AG08396 (cell line): Measurements from ENCODE around the gene ELOVL1.

Experiments
- DNase-seq: peaks from one replicate; pipeline ENCODE4 v3.0.0; 2012; ENCODE audit warnings: low spot score, mixed read lengths

Gene ELOVL1

GRCh38 chr1:43354936-43355335, 12.9 kb downstream of the ELOVL1 start:
- no peak for DNase-seq

GRCh38 chr1:43354471-43354870, 13.3 kb downstream of the ELOVL1 start:
- DNase-seq: no peak

- DNase-seq: no peak
Measured at GRCh38 chr1:43352881-43353280, 14.9 kb downstream of the ELOVL1 start.

GRCh38 chr1:43352351-43352705, 15.5 kb downstream of the ELOVL1 start:
- DNase-seq: no peak

- no peak for DNase-seq
Measured at GRCh38 chr1:43351421-43352350, 16.1 kb downstream of the ELOVL1 start.

GRCh38 chr1:43350976-43351375, 16.8 kb downstream of the ELOVL1 start:
- DNase-seq: no peak

GRCh38 chr1:43349594-43350306, 18.1 kb downstream of the ELOVL1 start:
- DNase-seq: peak; percentile 69

GRCh38 chr1:43348809-43349593, 18.8 kb downstream of the ELOVL1 start:
- DNase-seq: peak; percentile 67

- DNase-seq: peak; percentile 42
Measured at GRCh38 chr1:43348343-43348808, 19.4 kb downstream of the ELOVL1 start.

- no peak for DNase-seq
Measured at GRCh38 chr1:43346636-43347035, 21.2 kb downstream of the ELOVL1 start.

- peak; percentile 44 for DNase-seq
Measured at GRCh38 chr1:43345120-43345519, 22.7 kb downstream of the ELOVL1 start.

GRCh38 chr1:43344267-43344850, 23.5 kb downstream of the ELOVL1 start:
- DNase-seq: no peak

- DNase-seq: no peak
Measured at GRCh38 chr1:43340559-43340958, 27.3 kb downstream of the ELOVL1 start.

- DNase-seq: no peak
Measured at GRCh38 chr1:43339584-43340232, 28.1 kb downstream of the ELOVL1 start.

GRCh38 chr1:43338001-43338400, 29.8 kb downstream of the ELOVL1 start:
- DNase-seq: no peak

GRCh38 chr1:43337588-43337987, 30.2 kb downstream of the ELOVL1 start, which contains the start of gene MPL:
MPL (plus strand) TSS chr1:43337818; CDS start chr1:43337849, 31 bp downstream.
- DNase-seq: no peak

- DNase-seq: no peak
Measured at GRCh38 chr1:43334453-43335205, 33.2 kb downstream of the ELOVL1 start.

- no peak for DNase-seq
Measured at GRCh38 chr1:43331688-43332087, 36.1 kb downstream of the ELOVL1 start.

- DNase-seq: peak; percentile 66
Measured at GRCh38 chr1:43329995-43330751, 37.6 kb downstream of the ELOVL1 start.
